HEK293T (cell line): ENCODE measurements around the gene AKT1.

Source experiments
- CTCF ChIA-PET: fragments of 350-600 bp; formaldehyde crosslinking; extraction: SDS; loops from one replicate; lab custom pipeline; 2021; ENCODE audit warnings: antibody characterized with exemption, inconsistent platforms; lab: Yijun Ruan, JAX
- POLR2A ChIA-PET: fragments of 350-600 bp; formaldehyde crosslinking; extraction: SDS; loops from one replicate; lab custom pipeline; 2020; ENCODE audit warnings: antibody characterized with exemption, inconsistent platforms; lab: Yijun Ruan, JAX
- DNase-seq: peaks from one replicate; pipeline ENCODE4 v3.0.0; 2012; ENCODE audit warnings: mixed read lengths; ENCODE audit errors: extremely low spot score
- ARNT ChIP-seq: fragments of 450-650 bp; IDR thresholded peaks from 2 replicates; pipeline ENCODE4 v1.6.1; 2017; ENCODE audit warnings: mild to moderate bottlenecking
- BHLHE40 ChIP-seq: fragments of 450-650 bp; IDR thresholded peaks from 2 replicates; pipeline ENCODE4 v1.6.1; 2016; ENCODE audit warnings: mild to moderate bottlenecking, moderate library complexity, borderline replicate concordance
- CTBP1 ChIP-seq: fragments of 450-650 bp; IDR thresholded peaks from 2 replicates; pipeline ENCODE4 v1.6.1; 2016; ENCODE audit warnings: borderline replicate concordance
- ELF4 ChIP-seq: fragments of 450-650 bp; IDR thresholded peaks from 2 replicates; pipeline ENCODE4 v1.6.1; 2017; ENCODE audit warnings: antibody characterized with exemption
- FOXA1 ChIP-seq: fragments of 450-650 bp; IDR thresholded peaks from 2 replicates; pipeline ENCODE4 v1.6.1; 2016; ENCODE audit warnings: mild to moderate bottlenecking
- FOXK2 ChIP-seq: fragments of 450-650 bp; IDR thresholded peaks from 2 replicates; pipeline ENCODE4 v1.6.1; 2016; ENCODE audit warnings: mild to moderate bottlenecking
- FOXM1 ChIP-seq: fragments of 450-650 bp; IDR thresholded peaks from 2 replicates; pipeline ENCODE4 v1.6.1; 2017; ENCODE audit warnings: mild to moderate bottlenecking, borderline replicate concordance
- HDGF ChIP-seq: fragments of 450-650 bp; IDR thresholded peaks from 2 replicates; pipeline ENCODE4 v1.6.1; 2017; ENCODE audit warnings: antibody characterized with exemption, borderline replicate concordance
- L3MBTL2 ChIP-seq: fragments of 450-650 bp; conservative IDR thresholded peaks from 2 replicates; pipeline ENCODE4 v1.6.1; 2016; ENCODE audit warnings: mild to moderate bottlenecking
- LEF1 ChIP-seq: fragments of 450-650 bp; IDR thresholded peaks from 2 replicates; pipeline ENCODE4 v1.6.1; 2017; ENCODE audit warnings: mild to moderate bottlenecking, borderline replicate concordance
- NFRKB ChIP-seq: fragments of 450-650 bp; IDR thresholded peaks from 2 replicates; pipeline ENCODE4 v1.6.1; 2016; ENCODE audit warnings: mild to moderate bottlenecking, moderate library complexity
- SP1 ChIP-seq: fragments of 450-650 bp; IDR thresholded peaks from 2 replicates; pipeline ENCODE4 v1.6.1; 2017
- SUZ12 ChIP-seq: fragments of 450-650 bp; IDR thresholded peaks from 2 replicates; pipeline ENCODE4 v1.6.1; 2016; ENCODE audit warnings: mild to moderate bottlenecking
- TARDBP ChIP-seq: fragments of 450-650 bp; IDR thresholded peaks from 2 replicates; pipeline ENCODE4 v1.6.1; 2016
- ZNF384 ChIP-seq: fragments of 450-650 bp; IDR thresholded peaks from 2 replicates; pipeline ENCODE4 v1.6.1; 2016
- TF ChIP-seq, protein P1 (sequence below): fragments of 450-650 bp; IDR thresholded peaks from 2 replicates; pipeline ENCODE4 v1.6.1; 2016

AKT1 gene

DNA sequence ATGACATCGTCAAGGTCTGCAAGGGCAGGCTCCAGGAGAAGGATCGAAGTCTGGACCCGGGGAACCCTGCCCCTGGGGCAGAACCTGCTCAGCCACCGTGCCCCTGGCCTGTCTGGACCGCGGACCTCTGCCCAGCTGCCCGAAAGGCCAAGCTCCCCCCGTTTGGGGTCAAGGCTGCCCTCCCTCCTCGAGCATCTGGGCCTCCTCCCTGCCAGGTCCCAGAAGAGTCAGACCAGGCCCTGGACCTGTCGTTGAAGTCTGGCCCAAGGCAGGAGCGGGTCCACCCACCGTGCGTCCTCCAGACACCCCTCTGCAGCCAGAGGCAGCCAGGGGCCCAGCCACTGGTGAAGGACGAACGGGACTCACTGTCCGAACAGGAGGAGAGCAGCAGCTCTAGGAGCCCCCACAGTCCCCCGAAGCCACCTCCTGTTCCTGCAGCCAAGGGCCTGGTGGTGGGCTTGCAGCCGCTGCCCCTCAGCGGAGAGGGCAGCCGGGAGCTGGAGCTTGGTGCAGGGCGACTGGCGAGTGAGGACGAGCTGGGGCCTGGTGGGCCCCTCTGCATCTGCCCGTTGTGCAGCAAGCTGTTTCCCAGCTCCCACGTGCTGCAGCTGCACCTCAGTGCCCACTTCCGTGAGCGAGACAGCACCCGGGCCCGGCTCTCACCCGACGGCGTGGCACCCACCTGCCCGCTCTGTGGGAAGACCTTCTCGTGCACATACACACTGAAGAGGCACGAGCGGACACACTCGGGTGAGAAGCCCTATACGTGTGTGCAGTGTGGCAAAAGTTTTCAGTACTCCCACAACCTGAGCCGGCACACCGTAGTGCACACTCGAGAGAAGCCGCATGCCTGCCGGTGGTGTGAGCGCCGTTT lies 6.2 kb upstream of the AKT1 start:
- ChIA-PET POLR2A (interaction anchor here (1.6 kb wide), 1 partner anchor 12 kb away, joined by 4 read pairs; no protein-coding TSS in a partner anchor), CTCF (no interaction called here)
- no peak for TF ChIP-seq ZNF384
- no peak for TF ChIP-seq NFRKB
- TF ChIP-seq L3MBTL2: no peak
- no peak for TF ChIP-seq ARNT
- no peak for TF ChIP-seq ELF4
- TF ChIP-seq LEF1: no peak
- no peak for TF ChIP-seq BHLHE40
- TF ChIP-seq, protein P1, sequence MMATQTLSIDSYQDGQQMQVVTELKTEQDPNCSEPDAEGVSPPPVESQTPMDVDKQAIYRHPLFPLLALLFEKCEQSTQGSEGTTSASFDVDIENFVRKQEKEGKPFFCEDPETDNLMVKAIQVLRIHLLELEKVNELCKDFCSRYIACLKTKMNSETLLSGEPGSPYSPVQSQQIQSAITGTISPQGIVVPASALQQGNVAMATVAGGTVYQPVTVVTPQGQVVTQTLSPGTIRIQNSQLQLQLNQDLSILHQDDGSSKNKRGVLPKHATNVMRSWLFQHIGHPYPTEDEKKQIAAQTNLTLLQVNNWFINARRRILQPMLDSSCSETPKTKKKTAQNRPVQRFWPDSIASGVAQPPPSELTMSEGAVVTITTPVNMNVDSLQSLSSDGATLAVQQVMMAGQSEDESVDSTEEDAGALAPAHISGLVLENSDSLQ: no peak
- no peak for TF ChIP-seq FOXK2
- no peak for TF ChIP-seq SUZ12
- no peak for TF ChIP-seq TARDBP
- TF ChIP-seq FOXM1: no peak
- TF ChIP-seq HDGF: no peak
- no peak for TF ChIP-seq CTBP1
- TF ChIP-seq FOXA1: no peak
- TF ChIP-seq SP1: no peak
- DNase-seq: no peak

DNA sequence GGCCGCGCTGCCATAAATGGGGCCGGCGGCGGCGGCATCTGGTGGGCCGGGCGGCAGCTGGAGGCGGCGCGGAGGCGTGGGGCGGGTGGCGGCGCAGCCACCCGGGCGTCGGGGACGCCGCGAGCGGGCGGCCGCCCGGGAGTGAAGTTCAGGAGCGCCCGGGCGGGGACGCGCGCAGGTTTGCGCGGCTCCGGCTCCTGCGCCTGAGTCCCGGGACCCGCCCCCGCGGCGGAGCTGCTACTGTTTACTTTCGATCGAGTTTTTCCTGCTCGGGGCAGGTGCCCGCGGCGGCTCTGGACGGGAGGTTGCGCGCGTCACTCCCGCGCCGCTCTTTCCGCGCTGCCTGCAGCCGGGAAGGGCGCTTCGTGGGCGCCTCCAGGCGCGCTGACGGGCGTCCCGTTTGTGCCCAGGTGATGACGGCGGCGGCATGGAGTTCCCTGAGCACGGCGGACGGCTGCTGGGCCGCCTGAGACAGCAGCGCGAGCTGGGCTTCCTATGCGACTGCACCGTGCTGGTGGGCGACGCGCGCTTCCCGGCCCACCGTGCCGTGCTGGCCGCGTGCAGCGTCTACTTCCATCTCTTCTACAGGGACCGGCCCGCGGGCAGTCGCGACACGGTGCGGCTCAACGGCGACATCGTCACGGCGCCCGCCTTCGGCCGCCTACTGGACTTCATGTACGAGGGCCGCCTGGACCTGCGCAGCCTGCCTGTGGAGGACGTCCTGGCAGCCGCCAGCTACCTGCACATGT lies 5.4 kb upstream of the AKT1 start, which contains the start of gene ZBTB42:
Gene ZBTB42, plus strand, starts transcription at position 331 of the 749 bp plus-strand sequence. Its CDS starts 97 bp downstream, at position 428.
- POLR2A ChIA-PET: interaction anchor here (0.9 to 1.6 kb wide), 3 partner anchors 13 to 50 kb away, joined by 3 to 5 read pairs (median 4); partner anchors contain the start of gene SIVA1
- DNase-seq: peak; percentile 55
- TF ChIP-seq FOXA1: no peak
- TF ChIP-seq HDGF: no peak
- no peak for TF ChIP-seq FOXM1
- TF ChIP-seq BHLHE40: no peak
- TF ChIP-seq FOXK2: no peak
- no peak for TF ChIP-seq ARNT
- no peak for TF ChIP-seq TARDBP
- no peak for TF ChIP-seq ZNF384
- TF ChIP-seq SUZ12: no peak
- TF ChIP-seq LEF1: no peak
- TF ChIP-seq ELF4: no peak
- TF ChIP-seq, protein P1: no peak
- TF ChIP-seq CTBP1: no peak
- TF ChIP-seq L3MBTL2: no peak
- TF ChIP-seq NFRKB: no peak
- no peak for TF ChIP-seq SP1
- CTCF ChIA-PET: interaction anchor here (0.6 to 1.0 kb wide), 2 partner anchors 26 to 1027 kb away, joined by 3 read pairs; no protein-coding TSS in a partner anchor

DNA sequence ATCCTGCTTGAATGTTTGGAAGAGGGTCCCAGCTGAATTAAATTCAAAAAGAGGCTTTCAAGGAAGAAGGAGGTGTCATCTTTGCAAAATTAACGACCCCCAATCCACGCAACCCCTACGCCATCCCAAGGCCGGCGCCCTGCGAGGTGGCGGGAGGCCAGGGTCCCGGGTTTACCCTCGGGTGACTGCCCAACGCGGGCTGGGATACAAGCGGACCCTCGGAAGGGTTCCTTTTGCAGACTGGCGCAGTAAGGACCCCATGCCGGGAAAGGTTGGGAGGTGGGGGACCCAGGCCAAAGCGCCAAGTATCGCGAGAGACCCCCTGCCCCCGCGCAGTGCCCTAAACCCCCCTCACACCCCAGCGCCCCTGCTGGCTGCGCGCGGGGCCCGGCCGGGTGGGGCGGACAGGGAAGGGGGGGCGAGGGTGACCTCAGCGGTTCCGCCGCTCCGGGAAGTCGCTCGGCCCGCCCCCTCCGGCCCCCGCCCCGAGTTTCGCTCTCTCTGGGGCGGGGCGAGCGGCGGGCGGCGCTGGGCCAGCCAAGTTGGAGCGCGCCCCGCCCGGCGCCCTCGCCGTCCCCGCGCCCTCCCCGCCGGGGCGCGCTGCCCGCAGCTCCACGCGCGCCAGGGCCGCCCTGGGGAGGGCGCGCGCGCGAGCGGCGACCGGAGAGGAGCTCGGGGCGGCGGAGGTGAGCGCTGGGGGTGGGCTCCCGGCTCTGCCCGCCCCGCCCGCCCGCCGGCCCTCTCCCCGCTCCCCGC lies 4.6 kb upstream of the AKT1 start:
- ChIA-PET CTCF (interaction anchor here (1.0 kb wide), 1 partner anchor 27 kb away, joined by 3 read pairs; no protein-coding TSS in a partner anchor), POLR2A (interaction anchor here (0.9 to 1.6 kb wide), 3 partner anchors 13 to 49 kb away, joined by 3 to 5 read pairs (median 4); partner anchors contain the start of gene SIVA1)
- TF ChIP-seq BHLHE40 (no peak), ZNF384 (no peak), CTBP1 (no peak), LEF1 (no peak), NFRKB (no peak), FOXM1 (no peak; the same call in 1 of the 2 replicates), FOXK2 (no peak), ELF4 (no peak), TARDBP (no peak), L3MBTL2 (no peak), SP1 (no peak), SUZ12 (no peak)
- TF ChIP-seq, protein P1: no peak
- DNase-seq: peak; percentile 64

DNA sequence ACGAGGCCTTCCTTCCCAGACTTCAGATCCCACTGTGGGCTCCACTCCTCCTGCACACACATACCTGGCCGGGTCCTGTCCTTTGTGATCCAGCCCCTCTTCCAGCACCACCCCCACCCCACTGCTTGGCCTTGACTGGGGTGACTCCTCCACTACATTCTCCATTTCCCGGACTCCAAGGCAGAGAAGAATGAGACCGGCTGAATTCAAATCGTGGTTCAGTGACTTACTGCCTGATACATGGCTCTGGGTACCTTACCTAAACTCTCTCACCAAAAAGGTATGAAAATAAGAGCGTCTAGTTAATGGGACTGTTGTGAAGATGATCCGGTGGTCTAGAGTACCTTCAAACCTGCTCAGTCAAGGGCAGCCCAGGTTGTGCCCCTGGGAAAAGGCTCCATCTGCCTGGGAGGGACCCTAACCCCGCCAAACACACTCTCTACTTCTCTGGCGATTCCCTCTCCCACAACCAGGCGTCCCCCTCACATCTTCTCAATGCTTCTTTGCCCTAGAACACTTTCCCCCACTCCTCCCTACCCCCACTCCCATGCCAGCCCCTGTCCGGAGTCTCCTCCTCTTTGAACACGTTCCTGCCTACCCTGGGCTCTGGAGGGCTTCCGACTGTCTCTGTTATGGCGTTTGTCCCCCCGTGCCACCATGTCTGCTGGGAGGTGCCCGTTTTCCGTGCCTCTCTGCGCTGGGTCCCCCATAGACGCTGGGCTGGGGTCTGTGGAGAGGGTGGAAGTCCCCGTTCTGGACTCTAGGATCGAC lies 3.9 kb upstream of the AKT1 start:
- ChIA-PET CTCF (no interaction called here), POLR2A (interaction anchor here (1.0 to 1.6 kb wide), 2 partner anchors 46 to 47 kb away, joined by 3 to 5 read pairs; partner anchors contain the start of gene SIVA1)
- no peak for TF ChIP-seq BHLHE40
- TF ChIP-seq FOXK2: no peak
- no peak for TF ChIP-seq ARNT
- TF ChIP-seq FOXA1: no peak
- TF ChIP-seq, protein P1: no peak
- no peak for TF ChIP-seq TARDBP
- no peak for TF ChIP-seq ZNF384
- TF ChIP-seq HDGF: no peak
- no peak for DNase-seq
